Psoas muscle (tissue), 8 donors: ENCODE measurements around the gene ARL8A. TPM values are rescaled to one million over a fixed set of nuclear protein-coding genes. Genes with fewer than 3 reads are reported as not detected.

Experiments
- ATAC-seq, 4 donors: fragments of 200-7000 bp; cut with Tn5 transposase; one replicate each; pipeline ENCODE4 v1.9.1; 2020; ENCODE audit warnings: moderate library complexity in 3 of 4, mild to moderate bottlenecking in 2 of 4
- DNase-seq, 2 donors: peaks; one replicate each; pipeline ENCODE4 v3.0.0-alpha.2; 2020
- H3K27ac ChIP-seq: fragments of 200-600 bp; one replicate; pipeline ENCODE4 v1.8.0; 2022
- H3K27me3 ChIP-seq, 3 donors: fragments of 200-600 bp in 1 of 3; one replicate each; pipeline versions ENCODE4 v1.6.1 to v1.8.0; 2013 to 2022; ENCODE audit warnings: low read length in 2 of 3, mild to moderate bottlenecking in 2 of 3, moderate library complexity in 1 of 3; ENCODE audit not compliant: insufficient read depth in 3 of 3
- H3K36me3 ChIP-seq, 2 donors: fragments of 200-600 bp in 1 of 2; one replicate each; pipeline versions ENCODE4 v1.6.1 to v1.8.0; 2013 to 2022; ENCODE audit warnings: low read depth in 1 of 2, mild to moderate bottlenecking in 1 of 2, moderate library complexity in 1 of 2; ENCODE audit not compliant: insufficient read depth in 1 of 2
- H3K4me1 ChIP-seq: fragments of 200-600 bp; one replicate; pipeline ENCODE4 v1.8.0; 2022
- H3K4me3 ChIP-seq: fragments of 200-600 bp; one replicate; pipeline ENCODE4 v1.8.0; 2022; ENCODE audit warnings: mild to moderate bottlenecking
- H3K9me3 ChIP-seq: fragments of 200-600 bp; one replicate; pipeline ENCODE4 v1.8.0; 2022
- WGBS, 3 donors: extraction: QIAGEN DNeasy Blood & Tissue Kit; methylation state at CpG; one replicate each; pipeline versions ENCODE4 v1.1.6 to v1.1.7; 2013; 5-methylcytosine and 5-hydroxymethylcytosine counted together
- intact Hi-C, 2 donors: fragments of 100-400 bp; cut with DNase I; formaldehyde crosslinking; loops; one replicate each; pipeline versions ENCODE4 v1.11.0 to v1.14.2; 2022
- polyA plus RNA-seq, 3 donors: library from polyadenylated mRNA; stranded (reverse); fragments of 200-250 nt; gene quantifications; one replicate each; pipeline ENCODE4 v1.2.3, GENCODE V29; 2013
- total RNA-seq, 4 donors: library from RNA; stranded (reverse); fragmentation: NEBNext Ultra II Directional in 2 of 4; extraction: Animal tissue kit (Norgen Biotek cat#: 25700) in 2 of 4; gene quantifications; one replicate each; pipeline versions ENCODE4 v1.2.1 to v1.2.4, GENCODE V29; 2021 to 2023
- TF ChIP-seq, protein P1 (sequence below): fragments of 200-600 bp; IDR thresholded peaks from one replicate; pipeline ENCODE4 v1.8.0; 2022; ENCODE audit warnings: antibody characterized with exemption
- donor health status: healthy with polysubstance abuse.
- donor health status: DM: no; HTN: no; CAD: no; lungs with moderate emphysema.
- donor health status: Bipolar disorder and iron deficiency.
- donor health status: healthy.
- donor health status: DM: yes; HTN: yes; CAD: no.
- donor health status: DM: no; HTN: no; CAD: no.
- donor health status: DM: no; HTN: no; CAD: no.
- donor health status: DM: yes; HTN: yes; CAD: no.

The ARL8A gene
- total and polyA plus RNA-seq, 7 donors: 26.6 to 70.6 (median 53.1) TPM

DNA sequence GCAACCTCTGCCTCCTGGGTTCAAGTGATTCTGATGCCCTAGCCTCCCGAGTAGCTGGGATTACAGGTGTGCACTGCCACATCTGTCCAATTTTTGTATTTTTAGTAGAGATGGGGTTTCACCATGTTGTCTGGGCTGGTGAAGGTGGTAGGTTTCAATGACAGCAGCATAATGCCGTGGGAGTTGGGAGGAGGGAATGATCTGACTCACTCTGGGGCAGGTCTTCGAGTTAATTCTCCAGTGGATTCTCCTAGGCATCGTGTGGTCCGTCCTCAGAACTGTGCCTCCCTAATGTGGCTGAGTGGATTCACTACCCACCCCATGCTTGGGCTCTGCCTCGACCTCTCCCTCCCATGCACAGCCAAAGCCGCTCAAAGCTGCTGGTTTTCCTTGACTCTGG is 23.5 kb downstream of the ARL8A start:
- DNase-seq (no peak), ATAC-seq (no peak)
- no peak overlapping the region for H3K4me3 ChIP-seq
- no peak overlapping the region for H3K27ac ChIP-seq
- H3K27me3 ChIP-seq: no peaks in the 10 kb centered on the region
- TF ChIP-seq, protein P1, sequence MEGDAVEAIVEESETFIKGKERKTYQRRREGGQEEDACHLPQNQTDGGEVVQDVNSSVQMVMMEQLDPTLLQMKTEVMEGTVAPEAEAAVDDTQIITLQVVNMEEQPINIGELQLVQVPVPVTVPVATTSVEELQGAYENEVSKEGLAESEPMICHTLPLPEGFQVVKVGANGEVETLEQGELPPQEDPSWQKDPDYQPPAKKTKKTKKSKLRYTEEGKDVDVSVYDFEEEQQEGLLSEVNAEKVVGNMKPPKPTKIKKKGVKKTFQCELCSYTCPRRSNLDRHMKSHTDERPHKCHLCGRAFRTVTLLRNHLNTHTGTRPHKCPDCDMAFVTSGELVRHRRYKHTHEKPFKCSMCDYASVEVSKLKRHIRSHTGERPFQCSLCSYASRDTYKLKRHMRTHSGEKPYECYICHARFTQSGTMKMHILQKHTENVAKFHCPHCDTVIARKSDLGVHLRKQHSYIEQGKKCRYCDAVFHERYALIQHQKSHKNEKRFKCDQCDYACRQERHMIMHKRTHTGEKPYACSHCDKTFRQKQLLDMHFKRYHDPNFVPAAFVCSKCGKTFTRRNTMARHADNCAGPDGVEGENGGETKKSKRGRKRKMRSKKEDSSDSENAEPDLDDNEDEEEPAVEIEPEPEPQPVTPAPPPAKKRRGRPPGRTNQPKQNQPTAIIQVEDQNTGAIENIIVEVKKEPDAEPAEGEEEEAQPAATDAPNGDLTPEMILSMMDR: no peak
- H3K36me3 ChIP-seq: no peaks in the 10 kb centered on the region
- 61 to 74% (median 62%) methylated on average over 7 of the region's 7 CpGs for WGBS, 3 donors
- H3K4me1 ChIP-seq: no peaks in the 10 kb centered on the region
- H3K9me3 ChIP-seq: no peaks in the 10 kb centered on the region
- intact Hi-C loops: loop anchor here in 1 of 2 donors (5.0 kb wide), 1 partner anchor 114 kb away; no protein-coding TSS in a partner anchor

DNA sequence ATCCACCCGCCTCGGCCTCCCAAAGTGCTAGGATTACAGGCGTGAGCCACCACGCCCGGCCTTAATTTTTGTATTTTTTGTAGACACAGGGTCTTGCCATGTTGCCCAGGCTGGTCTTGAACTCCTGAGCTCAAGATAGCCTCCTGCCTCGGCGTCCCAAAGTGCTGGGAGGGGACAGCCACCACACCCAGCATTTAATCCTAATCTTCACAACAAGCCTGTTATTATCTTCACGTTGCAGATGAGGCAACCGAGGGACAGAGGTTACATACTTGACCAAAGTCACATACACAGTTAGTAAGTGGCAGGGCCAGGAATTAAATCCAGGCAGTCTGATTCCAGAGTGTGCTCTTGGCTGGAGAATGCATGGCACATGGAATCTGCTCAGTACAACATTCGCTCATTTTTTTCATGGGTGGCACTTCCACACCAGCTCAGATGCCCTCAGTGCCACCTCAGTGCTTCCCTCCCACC is 26.6 kb downstream of the ARL8A start:
- ATAC-seq: no peak
- intact Hi-C loops: no loop called here

DNA sequence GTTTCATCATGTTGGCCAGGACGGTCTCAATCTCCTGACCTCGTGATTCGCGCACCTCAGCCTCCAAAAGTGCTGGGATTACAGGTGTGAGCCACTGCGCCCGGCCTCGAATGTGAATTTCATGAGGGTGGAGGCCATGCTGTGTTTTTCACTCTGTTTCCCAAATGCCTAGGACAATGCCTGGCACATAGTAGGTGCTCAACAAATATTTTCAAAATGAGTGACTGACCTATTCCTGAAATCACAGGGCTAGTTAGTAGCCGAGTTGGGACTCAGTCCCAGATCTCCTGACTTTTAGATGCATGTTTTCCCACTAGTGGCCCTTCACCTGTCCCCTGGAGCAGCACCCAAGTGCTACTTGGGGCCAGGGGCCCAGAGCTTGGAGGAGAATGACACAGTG is 28.2 kb downstream of the ARL8A start:
- 95 to 96% (median 96%) methylated on average over 8 of the region's 8 CpGs for WGBS, 3 donors
- H3K4me3 ChIP-seq: no peak overlapping the region
- TF ChIP-seq, protein P1: no peak
- intact Hi-C loops: no loop called here
- no peak for DNase-seq
- no peaks in the 10 kb centered on the region for H3K9me3 ChIP-seq
- ATAC-seq: no peak
- no peaks in the 10 kb centered on the region for H3K27me3 ChIP-seq
- H3K36me3 ChIP-seq: no peaks in the 10 kb centered on the region
- peaks cover 6% of the 10 kb centered on the region for H3K4me1 ChIP-seq
- no peak overlapping the region for H3K27ac ChIP-seq

More for the DNA sequence above, 26.6 kb downstream of the ARL8A start:
- no peaks in the 10 kb centered on the region for H3K27me3 ChIP-seq
- no peaks in the 10 kb centered on the region for H3K36me3 ChIP-seq
- 70 to 76% (median 72%) methylated on average over 10 of the region's 10 CpGs for WGBS, 3 donors
- peaks cover 5% of the 10 kb centered on the region for H3K4me1 ChIP-seq
- no peaks in the 10 kb centered on the region for H3K9me3 ChIP-seq
- TF ChIP-seq, protein P1: no peak
- H3K27ac ChIP-seq: no peak overlapping the region
- DNase-seq: no peak
- H3K4me3 ChIP-seq: no peak overlapping the region

DNA sequence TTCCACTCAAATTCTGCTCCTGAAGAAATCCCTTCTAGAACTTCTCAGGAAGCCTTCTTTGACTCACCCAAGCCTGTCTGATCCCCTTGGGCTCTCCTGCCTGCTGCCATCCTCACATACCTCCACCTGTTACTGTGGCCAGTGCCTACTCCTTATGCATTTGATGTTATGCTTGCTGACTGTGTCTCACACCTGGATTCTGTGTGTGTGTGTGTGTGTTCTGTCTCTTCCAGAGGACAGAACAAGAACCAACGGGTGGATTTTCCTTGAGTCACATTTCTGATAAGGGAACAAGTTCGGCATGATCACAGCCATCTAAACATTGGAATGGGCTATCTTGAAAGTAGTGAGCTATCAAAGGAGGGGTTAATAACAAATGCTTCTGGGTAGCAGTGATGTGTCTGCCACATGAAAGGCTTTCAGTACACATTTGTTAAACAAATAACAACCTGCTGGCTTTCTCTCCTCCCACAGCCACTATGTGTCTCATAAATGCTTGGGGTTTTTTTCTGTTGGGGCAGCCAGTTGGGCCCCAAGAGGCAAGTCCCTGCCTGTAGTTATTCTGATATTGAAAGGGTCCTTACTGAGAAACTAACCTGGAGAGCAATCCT is 30.7 kb downstream of the ARL8A start:
- peaks cover 6% of the 10 kb centered on the region for H3K4me1 ChIP-seq
- no peak for ATAC-seq
- no peaks in the 10 kb centered on the region for H3K36me3 ChIP-seq
- DNase-seq: no peak
- no peaks in the 10 kb centered on the region for H3K27me3 ChIP-seq
- H3K27ac ChIP-seq: no peak overlapping the region
- 60 to 66% (median 62%) methylated on average over 2 of the region's 2 CpGs for WGBS, 3 donors
- intact Hi-C loops: no loop called here
- no peak overlapping the region for H3K4me3 ChIP-seq
- TF ChIP-seq, protein P1: no peak
- H3K9me3 ChIP-seq: no peaks in the 10 kb centered on the region
